Right lobe of liver (tissue), 6 donors: ENCODE data around the gene UQCC2. TPM values are rescaled to one million over a fixed set of nuclear protein-coding genes. Genes with fewer than 3 reads are reported as not detected.
A peak's percentile ranks its signal among the peaks of the same experiment; 100 is the strongest.

ENCODE experiments used
- ATAC-seq, 4 donors: fragments of 200-7000 bp; cut with Tn5 transposase; one replicate each; pipeline ENCODE4 v1.9.1; 2020; ENCODE audit warnings: mild to moderate bottlenecking in 4 of 4, moderate library complexity in 4 of 4
- DNase-seq, 3 donors: peaks; one replicate each; pipeline ENCODE4 v3.0.0-alpha.2; 2020
- H3K27ac ChIP-seq, 3 donors: fragments of 200-600 bp; one replicate each; pipeline ENCODE4 v1.8.0; 2022
- H3K27me3 ChIP-seq, 2 donors: fragments of 200-600 bp; one replicate each; pipeline ENCODE4 v1.8.0; 2022
- H3K36me3 ChIP-seq, 4 donors: fragments of 200-600 bp; sonication (generic) in 1 of 4; one replicate each; pipeline versions ENCODE4 v1.5.1 to v1.8.0; 2017 to 2022; ENCODE audit warnings: control low read depth in 1 of 4
- H3K4me1 ChIP-seq, 4 donors: fragments of 200-600 bp; sonication (generic) in 1 of 4; one replicate each; pipeline versions ENCODE4 v1.5.1 to v1.8.0; 2017 to 2022; ENCODE audit warnings: control low read depth in 1 of 4
- H3K4me3 ChIP-seq, 3 donors: fragments of 200-600 bp; one replicate each; pipeline ENCODE4 v1.8.0; 2022
- H3K9me3 ChIP-seq, 4 donors: fragments of 200-600 bp; sonication (generic) in 1 of 4; one replicate each; pipeline versions ENCODE4 v1.5.1 to v1.8.0; 2017 to 2022; ENCODE audit warnings: control low read depth in 1 of 4
- POLR2A ChIP-seq: fragments of 450-650 bp; IDR thresholded peaks from one replicate; pipeline ENCODE4 v1.6.1; 2017; ENCODE audit warnings: antibody characterized with exemption, mild to moderate bottlenecking
- WGBS: methylation state at CpG from one replicate; pipeline ENCODE4 v1.1.6; 2018; ENCODE audit warnings: low coverage, low lambda C conversion rate; ENCODE audit not compliant: insufficient coverage; ENCODE audit errors: missing lambda C conversion rate; 5-methylcytosine and 5-hydroxymethylcytosine counted together
- intact Hi-C, 2 donors: fragments of 100-400 bp; cut with DNase I; formaldehyde crosslinking; loops; one replicate each; pipeline versions ENCODE4 v1.11.2 to v1.14.1; 2022
- total RNA-seq, 6 experiments: library from RNA; depleted of rRNA in 2 of 6; stranded (reverse); fragments of >200 nt in 2 of 6; fragmentation: NEBNext Ultra II Directional in 3 of 6; extraction: Animal tissue kit (Norgen Biotek cat#: 25700) in 3 of 6; gene quantifications; one replicate each; pipeline versions ENCODE4 v1.1.0 to v1.2.4, GENCODE V29; 2016 to 2023
- TF ChIP-seq, protein P1 (sequence below), 4 donors: fragments of 200-600 bp in 3 of 4; fragments of 450-650 bp in 1 of 4; IDR thresholded peaks; one replicate each; pipeline versions ENCODE4 v1.5.1 to v1.8.0; 2016 to 2022; ENCODE audit warnings: antibody characterized with exemption in 4 of 4, mild to moderate bottlenecking in 2 of 4
- donor health status: DM: no; HTN: yes; CAD: no.
- donor health status: DM: no; HTN: no; CAD: no.
- donor health status: DM: no; HTN: no; CAD: no.
- donor health status: DM: no; HTN: yes; CAD: no.
- donor health status: DM: no; HTN: yes; CAD: no.

UQCC2 gene
- total RNA-seq, 6 experiments from 2014 or later, result 23.7 to 38.4 (median 31.5) TPM

DNA sequence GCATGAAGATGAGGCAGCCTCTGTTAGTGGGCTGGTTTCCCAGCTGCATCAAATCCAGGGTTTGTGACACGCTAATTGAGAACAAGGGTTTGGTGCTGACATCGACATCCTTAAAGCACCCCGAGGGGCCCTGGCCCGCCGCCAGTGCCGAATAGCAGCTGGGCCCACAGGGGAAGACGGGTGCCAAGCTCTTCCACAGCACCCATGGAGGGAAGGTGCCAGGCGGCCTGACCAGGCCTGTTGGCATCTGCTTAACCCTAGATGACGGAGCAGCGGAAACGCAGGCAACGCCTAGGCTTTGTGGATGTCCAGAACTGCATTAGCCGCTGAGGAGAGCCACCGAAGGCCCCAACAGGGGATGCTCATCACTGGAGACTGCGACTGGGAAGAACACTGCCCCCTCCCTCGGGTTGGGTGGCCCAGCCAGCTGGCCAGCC is 16.0 kb downstream of the UQCC2 start:
- peaks cover 0 to 2% (median 0%) of the 10 kb centered on the region in 4 donors for H3K4me1 ChIP-seq
- peaks cover 0 to 6% (median 3%) of the 10 kb centered on the region in 4 donors for H3K36me3 ChIP-seq
- no peak overlapping the region for H3K27ac ChIP-seq
- peak in 1 of 3 donors; percentile 47 for DNase-seq
- H3K4me3 ChIP-seq, result no peak overlapping the region
- H3K27me3 ChIP-seq, result no peaks in the 10 kb centered on the region
- TF ChIP-seq, protein P1, sequence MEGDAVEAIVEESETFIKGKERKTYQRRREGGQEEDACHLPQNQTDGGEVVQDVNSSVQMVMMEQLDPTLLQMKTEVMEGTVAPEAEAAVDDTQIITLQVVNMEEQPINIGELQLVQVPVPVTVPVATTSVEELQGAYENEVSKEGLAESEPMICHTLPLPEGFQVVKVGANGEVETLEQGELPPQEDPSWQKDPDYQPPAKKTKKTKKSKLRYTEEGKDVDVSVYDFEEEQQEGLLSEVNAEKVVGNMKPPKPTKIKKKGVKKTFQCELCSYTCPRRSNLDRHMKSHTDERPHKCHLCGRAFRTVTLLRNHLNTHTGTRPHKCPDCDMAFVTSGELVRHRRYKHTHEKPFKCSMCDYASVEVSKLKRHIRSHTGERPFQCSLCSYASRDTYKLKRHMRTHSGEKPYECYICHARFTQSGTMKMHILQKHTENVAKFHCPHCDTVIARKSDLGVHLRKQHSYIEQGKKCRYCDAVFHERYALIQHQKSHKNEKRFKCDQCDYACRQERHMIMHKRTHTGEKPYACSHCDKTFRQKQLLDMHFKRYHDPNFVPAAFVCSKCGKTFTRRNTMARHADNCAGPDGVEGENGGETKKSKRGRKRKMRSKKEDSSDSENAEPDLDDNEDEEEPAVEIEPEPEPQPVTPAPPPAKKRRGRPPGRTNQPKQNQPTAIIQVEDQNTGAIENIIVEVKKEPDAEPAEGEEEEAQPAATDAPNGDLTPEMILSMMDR (IDR thresholded peaks at IDR 0.05), result no peak
- no peak for TF ChIP-seq POLR2A
- ATAC-seq, result no peak
- WGBS, result 93% methylated on average over 2 of the region's 16 CpGs
- intact Hi-C loops, result no loop called here
- no peaks in the 10 kb centered on the region for H3K9me3 ChIP-seq

DNA sequence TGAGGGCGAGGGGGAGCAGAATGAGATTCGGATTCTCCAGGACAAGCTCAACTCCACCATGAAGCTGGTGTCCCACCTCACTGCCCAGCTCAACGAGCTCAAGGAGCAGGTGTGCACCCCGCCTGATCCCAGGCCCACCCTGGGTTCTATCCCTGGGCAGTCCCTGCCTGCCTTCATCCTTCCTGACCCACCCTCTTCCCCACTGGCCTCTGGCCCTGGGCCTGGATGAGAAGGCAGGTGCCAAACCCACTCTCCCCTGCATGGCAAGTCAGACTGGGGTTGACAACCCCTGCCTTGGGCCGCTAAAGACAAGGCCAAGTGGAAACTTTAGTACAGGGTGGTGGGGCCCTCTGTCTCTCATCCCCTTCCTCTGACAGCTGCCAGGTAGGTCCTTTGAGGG is 16.5 kb downstream of the UQCC2 start:
- H3K9me3 ChIP-seq, result no peaks in the 10 kb centered on the region
- intact Hi-C loops, result no loop called here
- peaks cover 0 to 2% (median 0%) of the 10 kb centered on the region in 4 donors for H3K4me1 ChIP-seq
- H3K27me3 ChIP-seq, result no peaks in the 10 kb centered on the region
- H3K36me3 ChIP-seq, result peaks cover 0 to 6% (median 3%) of the 10 kb centered on the region in 4 donors
- WGBS, result 100% methylated on average over 1 of the region's 5 CpGs
- H3K4me3 ChIP-seq, result no peak overlapping the region
- TF ChIP-seq, protein P1 (IDR thresholded peaks at IDR 0.05), result no peak
- TF ChIP-seq POLR2A, result no peak
- ATAC-seq (no peak), DNase-seq (peak in 2 of 3 donors; percentile 11 to 37)
- peak overlapping the region in 1 of 3 donors; percentile 18 for H3K27ac ChIP-seq

DNA sequence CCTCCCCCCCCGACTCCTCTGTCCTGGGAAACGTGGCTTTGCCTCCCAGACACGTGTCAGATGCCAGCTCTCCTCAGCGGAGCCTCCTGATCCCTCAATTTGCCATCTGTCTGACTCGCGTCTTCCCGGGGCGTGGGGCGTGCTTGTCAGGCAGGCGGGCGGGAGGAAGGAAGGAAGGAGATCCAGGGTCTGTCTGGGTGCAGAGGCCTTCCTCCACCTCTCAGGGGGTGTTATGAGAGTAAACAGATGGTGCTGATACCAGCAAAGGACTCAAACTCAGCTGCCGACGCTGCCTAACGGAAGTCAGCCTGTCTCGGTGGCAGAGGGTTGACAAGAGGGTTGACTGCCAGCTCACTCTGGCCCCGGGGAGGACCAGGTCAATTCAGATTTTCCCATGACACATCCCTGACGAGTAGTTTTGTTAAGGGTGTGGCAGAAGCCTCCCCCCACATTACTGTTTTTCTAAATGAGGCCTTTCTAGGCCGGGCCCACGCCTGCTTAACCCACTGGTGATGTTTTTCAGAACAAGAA is 17.0 kb downstream of the UQCC2 start:
- intact Hi-C loops, result no loop called here
- H3K27ac ChIP-seq, result no peak overlapping the region
- WGBS, result 31% methylated on average over 5 of the region's 19 CpGs
- peak in 1 of 3 donors; percentile 48 for DNase-seq
- TF ChIP-seq, protein P1 (IDR thresholded peaks at IDR 0.05), result no peak
- TF ChIP-seq POLR2A, result no peak
- H3K27me3 ChIP-seq, result no peaks in the 10 kb centered on the region
- peaks cover 0 to 6% (median 3%) of the 10 kb centered on the region in 4 donors for H3K36me3 ChIP-seq
- H3K4me1 ChIP-seq, result peaks cover 0 to 2% (median 0%) of the 10 kb centered on the region in 4 donors
- peak in 2 of 4 donors; percentile 16 to 24 for ATAC-seq
- no peaks in the 10 kb centered on the region for H3K9me3 ChIP-seq
- no peak overlapping the region for H3K4me3 ChIP-seq

DNA sequence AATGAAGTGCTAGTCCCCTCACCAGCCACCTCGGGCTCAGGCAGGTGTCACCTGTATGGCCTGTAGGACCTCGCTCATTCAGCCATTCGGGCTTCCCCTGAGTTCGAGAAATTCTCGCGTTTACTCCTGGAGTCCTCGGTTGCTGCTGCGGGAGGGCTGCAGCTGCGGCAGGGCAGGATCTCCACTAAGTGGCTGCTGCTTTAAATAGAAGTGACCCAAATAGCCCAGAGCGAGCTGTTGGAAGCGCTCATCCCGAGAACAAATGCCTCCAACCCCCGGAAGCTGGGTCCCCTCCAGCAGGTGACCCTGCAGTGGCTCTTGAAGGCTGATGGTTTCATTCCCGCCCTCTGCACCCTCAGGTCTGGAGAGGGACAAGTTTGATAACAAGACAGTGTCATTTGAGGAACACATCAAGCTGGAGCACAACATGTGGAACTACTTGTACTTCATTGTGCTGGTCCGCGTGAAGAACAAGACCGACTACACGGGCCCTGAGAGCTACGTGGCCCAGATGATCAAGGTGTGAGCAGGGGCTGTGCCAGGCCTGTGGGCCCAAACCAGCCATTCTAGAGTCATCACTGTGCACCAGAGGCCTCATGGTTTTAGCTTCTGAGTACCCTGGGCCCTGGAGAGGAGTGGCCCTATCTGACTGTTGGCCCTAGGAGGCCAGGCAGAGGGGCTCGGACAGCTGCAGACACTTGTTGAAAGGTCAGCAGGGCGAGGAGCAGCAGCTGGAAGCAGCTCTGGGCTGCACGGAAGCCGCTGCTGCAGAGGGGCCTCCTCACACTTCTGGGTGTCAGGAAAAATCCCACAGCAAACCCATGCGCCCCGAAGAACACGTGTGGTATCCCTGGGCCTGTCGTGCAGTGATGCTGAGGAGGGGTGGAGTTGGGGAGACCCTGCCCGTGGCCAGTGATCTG is 18.1 kb downstream of the UQCC2 start:
- no peaks in the 10 kb centered on the region for H3K27me3 ChIP-seq
- no peak overlapping the region for H3K4me3 ChIP-seq
- no peaks in the 10 kb centered on the region for H3K9me3 ChIP-seq
- H3K36me3 ChIP-seq, result peaks cover 0 to 6% (median 3%) of the 10 kb centered on the region in 4 donors
- H3K27ac ChIP-seq, result no peak overlapping the region
- intact Hi-C loops, result no loop called here
- WGBS, result 75% methylated on average over 16 of the region's 28 CpGs
- DNase-seq, result peak in 1 of 3 donors; percentile 44
- ATAC-seq, result no peak
- TF ChIP-seq, protein P1 (IDR thresholded peaks at IDR 0.05), result no peak
- TF ChIP-seq POLR2A, result no peak
- peaks cover 0 to 2% (median 0%) of the 10 kb centered on the region in 4 donors for H3K4me1 ChIP-seq
